Measurements from ENCODE around the gene TGM6. TPM values are rescaled to one million over a fixed set of nuclear protein-coding genes. Genes with fewer than 3 reads are reported as not detected.

The TGM6 gene
- total RNA-seq, 1 donor, result not detected

DNA sequence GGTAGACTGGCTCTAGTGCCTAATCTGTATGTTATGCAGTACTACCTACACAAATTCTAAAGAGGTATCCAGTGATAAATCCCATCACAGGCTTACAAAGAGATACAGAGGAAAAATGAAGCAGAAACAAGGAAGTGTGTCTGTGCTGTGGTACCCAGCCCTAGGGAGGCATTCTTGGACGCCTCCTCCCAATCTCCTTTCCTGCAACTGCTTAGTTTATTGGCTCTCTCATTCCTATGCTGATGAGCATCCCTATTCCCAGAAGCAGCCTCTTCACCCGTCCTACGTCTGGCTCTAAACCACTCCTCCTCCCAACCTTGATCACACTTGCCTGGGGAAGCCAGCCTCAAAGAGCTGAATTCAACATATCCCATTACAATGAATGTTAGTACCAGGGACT, 34.5 kb upstream of the TGM6 start:
- TF ChIP-seq, protein P1, sequence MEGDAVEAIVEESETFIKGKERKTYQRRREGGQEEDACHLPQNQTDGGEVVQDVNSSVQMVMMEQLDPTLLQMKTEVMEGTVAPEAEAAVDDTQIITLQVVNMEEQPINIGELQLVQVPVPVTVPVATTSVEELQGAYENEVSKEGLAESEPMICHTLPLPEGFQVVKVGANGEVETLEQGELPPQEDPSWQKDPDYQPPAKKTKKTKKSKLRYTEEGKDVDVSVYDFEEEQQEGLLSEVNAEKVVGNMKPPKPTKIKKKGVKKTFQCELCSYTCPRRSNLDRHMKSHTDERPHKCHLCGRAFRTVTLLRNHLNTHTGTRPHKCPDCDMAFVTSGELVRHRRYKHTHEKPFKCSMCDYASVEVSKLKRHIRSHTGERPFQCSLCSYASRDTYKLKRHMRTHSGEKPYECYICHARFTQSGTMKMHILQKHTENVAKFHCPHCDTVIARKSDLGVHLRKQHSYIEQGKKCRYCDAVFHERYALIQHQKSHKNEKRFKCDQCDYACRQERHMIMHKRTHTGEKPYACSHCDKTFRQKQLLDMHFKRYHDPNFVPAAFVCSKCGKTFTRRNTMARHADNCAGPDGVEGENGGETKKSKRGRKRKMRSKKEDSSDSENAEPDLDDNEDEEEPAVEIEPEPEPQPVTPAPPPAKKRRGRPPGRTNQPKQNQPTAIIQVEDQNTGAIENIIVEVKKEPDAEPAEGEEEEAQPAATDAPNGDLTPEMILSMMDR (IDR thresholded peaks at IDR 0.05; ENCODE audit: insufficient read depth, low read depth, low read length), result no peak
- DNase-seq (ENCODE audit: low read depth), result no peak
- no peak overlapping the region for H3K4me3 ChIP-seq (ENCODE audit: low read depth, low read length)

DNA sequence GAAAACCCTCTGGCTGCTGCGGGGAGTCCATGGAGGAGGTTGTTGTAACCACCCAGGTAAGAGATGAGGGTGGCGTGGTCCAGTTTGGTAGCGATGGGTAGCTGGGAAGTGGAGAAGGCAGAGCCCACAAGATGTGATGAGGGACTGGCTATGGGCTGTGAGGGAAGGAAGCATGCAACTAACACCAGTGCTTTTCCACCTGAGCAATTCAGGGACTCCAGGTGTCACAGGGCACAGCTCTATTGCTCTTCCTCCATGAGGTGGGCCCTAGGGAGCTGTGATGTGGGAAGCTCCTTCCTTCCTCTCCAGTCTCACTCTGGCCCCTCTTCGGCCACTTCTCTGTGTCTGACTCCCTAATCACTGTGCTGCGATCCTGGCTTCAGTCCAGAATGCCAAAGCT, 32.4 kb upstream of the TGM6 start:
- DNase-seq (ENCODE audit: low read depth), result no peak
- TF ChIP-seq, protein P1 (IDR thresholded peaks at IDR 0.05; ENCODE audit: insufficient read depth, low read depth, low read length), result no peak
- no peak overlapping the region for H3K4me3 ChIP-seq (ENCODE audit: low read depth, low read length)

DNA sequence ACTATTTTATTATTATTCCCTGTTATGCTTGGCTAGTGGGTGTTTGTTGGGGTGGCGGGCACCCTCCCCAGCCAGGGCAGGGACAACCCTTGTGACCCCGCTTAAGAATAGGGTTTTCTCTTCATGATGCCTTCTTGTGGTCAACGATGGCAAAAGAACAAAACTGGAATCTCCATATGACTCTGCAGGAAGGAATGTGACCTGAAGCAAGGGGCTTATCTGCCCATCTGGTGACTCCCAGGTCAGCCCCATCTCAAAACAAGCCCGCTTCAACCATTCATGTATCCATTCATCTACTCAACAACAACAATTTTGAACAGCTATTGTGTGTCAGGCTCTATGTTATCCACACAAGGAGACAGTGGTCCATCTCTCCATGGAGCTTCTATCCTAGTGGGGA, 30.9 kb upstream of the TGM6 start:
- DNase-seq (ENCODE audit: low read depth), result no peak
- TF ChIP-seq, protein P1 (IDR thresholded peaks at IDR 0.05; ENCODE audit: insufficient read depth, low read depth, low read length), result no peak
- no peak overlapping the region for H3K4me3 ChIP-seq (ENCODE audit: low read depth, low read length)

DNA sequence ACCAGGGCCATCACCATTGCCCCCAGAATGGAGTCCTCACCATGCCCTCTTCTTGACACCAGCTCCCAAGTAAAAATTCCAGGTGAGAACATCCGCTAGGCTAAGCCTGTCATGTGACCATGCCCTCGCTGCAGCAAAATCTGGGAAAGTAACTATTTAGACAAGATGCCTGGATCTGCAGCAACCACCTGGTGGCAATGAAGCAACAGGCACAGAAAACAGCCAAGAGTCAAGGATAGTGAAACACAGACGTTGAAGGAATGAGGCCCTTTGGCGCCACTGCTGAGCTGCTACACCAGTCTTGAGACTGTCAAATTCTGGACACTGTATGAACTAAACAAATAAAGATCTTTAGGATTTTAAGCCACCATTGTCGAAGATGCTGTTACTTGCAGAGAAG, 30.1 kb upstream of the TGM6 start:
- no peak for DNase-seq (ENCODE audit: low read depth)
- TF ChIP-seq, protein P1 (IDR thresholded peaks at IDR 0.05; ENCODE audit: insufficient read depth, low read depth, low read length), result no peak

DNA sequence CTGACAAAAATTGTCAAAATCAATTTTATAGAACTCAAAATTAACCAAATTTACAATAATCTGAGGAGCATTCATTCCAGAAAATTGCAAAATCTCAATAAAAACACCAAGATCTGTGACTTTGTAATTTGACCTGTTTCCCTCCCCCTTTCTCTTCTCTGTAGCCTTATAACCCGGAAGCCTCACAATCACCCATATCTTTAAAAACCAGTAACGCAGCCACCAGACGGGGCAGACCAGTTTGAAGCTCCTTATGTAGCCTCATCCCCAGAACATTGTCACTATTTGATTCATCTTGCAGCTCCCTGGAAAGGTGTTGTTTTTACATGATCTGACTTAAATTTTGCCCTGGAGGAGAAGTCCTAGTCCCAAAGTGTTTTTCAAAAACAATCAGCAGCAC, 27.5 kb upstream of the TGM6 start:
- H3K4me3 ChIP-seq (ENCODE audit: low read depth, low read length), result no peak overlapping the region
- TF ChIP-seq, protein P1 (IDR thresholded peaks at IDR 0.05; ENCODE audit: insufficient read depth, low read depth, low read length), result no peak
- DNase-seq (ENCODE audit: low read depth), result no peak

More for the DNA sequence above, 30.1 kb upstream of the TGM6 start:
- no peak overlapping the region for H3K4me3 ChIP-seq (ENCODE audit: low read depth, low read length)

DNA sequence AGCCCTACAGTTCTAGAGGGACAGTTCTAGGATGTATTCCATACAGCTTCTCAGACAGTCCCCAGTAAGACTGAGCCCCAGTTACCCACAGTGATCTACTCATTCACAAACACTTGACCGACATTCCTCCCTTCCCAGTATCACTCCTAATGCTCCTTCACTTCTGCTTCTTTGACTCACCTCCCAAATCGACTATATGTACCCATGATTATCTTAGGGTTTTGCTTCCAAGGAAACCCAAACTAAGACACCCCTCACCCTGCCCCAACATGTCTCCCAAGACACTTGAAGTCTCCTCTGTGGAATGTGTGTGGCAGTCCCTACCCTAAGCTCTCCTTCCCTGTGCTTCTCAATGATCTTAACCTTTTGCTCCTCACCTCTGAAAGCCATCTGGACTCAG, 23.6 kb upstream of the TGM6 start:
- DNase-seq (ENCODE audit: low read depth), result no peak
- TF ChIP-seq, protein P1 (IDR thresholded peaks at IDR 0.05; ENCODE audit: insufficient read depth, low read depth, low read length), result no peak
- H3K4me3 ChIP-seq (ENCODE audit: low read depth, low read length), result no peak overlapping the region

DNA sequence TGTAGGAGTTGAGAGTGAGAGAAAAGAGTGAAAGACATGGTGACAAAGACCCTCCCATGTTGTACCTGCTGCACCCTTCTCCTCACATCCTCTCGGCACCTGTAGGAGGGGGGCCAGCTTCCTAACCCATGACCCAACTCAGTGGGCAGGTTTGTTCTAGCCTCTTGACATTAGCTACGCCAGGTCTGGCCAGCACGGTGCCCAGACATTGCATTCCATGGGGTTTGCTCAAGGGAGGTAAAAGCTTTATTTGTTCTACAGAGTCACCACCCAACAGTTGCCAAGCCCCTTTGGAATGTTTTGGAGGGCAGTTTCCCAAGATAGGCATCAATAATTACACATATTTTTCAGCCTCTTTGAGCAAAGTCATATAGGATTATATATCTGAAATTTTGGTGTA, 22.7 kb upstream of the TGM6 start:
- no peak for DNase-seq (ENCODE audit: low read depth)
- TF ChIP-seq, protein P1 (IDR thresholded peaks at IDR 0.05; ENCODE audit: insufficient read depth, low read depth, low read length), result no peak
- H3K4me3 ChIP-seq (ENCODE audit: low read depth, low read length), result no peak overlapping the region
